Measurements from ENCODE around the gene CEP68.

DNA sequence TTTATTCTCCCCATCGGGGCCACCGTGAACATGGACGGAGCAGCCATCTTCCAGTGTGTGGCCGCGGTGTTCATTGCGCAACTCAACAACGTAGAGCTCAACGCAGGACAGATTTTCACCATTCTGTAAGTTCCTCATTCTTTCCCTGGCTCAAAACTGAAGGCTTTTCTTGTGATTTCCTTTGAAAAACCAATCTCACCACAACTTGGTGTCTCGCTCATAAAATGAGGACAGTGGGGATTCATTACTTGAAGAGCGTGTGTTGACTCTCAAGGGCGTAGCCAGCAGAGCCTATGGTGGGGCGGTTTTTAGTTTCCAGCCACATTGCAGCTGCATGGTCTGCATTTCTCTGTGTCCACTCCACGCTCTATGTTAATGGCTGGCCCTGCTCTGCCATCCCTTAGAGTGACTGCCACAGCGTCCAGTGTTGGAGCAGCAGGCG lies 38.1 kb upstream of the CEP68 start:
- no peak for TF ChIP-seq CTCF (IDR thresholded peaks at IDR 0.05)
- TF ChIP-seq POLR2A (IDR thresholded peaks at IDR 0.05), result no peak
